ENCODE results near the gene CDC42BPA. TPM values are rescaled to one million over a fixed set of nuclear protein-coding genes. Genes with fewer than 3 reads are reported as not detected.

Gene CDC42BPA
- total and polyA plus RNA-seq, 8 donors, result 6.2 to 198 (median 64.5) TPM

DNA sequence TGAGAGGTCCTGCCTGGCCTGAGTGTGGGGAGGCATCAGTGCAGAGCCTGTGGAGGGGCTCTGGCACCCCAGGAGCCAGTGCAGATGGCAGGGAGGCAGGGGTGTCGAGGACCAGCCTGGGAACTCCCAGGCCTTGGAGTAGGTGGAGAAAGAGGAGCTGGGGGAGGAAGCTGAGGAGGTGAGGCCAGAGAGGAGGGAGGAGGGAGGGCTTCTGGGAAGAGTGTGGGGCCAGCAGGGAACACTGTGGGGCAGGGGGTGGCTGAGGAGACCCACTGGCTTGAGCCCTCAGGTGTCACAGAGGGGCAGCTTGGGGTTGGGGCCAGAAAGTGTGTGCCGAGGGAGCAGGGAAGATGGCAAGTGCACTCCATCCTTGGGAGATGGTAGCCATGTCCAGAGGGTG lies 374.4 kb downstream of the CDC42BPA start:
- Histone ChIP-seq H3K9me3 (no peaks in the 10 kb centered on the region), H3K4me3 (peak overlapping the region in 2 of 4 donors; percentile 8 to 88), H3K36me3 (peaks cover 0 to under 1% (median 0%) of the 10 kb centered on the region in 4 donors), H3K4me1 (peaks cover 62 to 77% (median 69%) of the 10 kb centered on the region in 4 donors), H3K27ac (peak overlapping the region; percentile 77 to 99 (median 88)), H3K27me3 (no peaks in the 10 kb centered on the region)
- 53 to 82% (median 63%) methylated on average over 2 of the region's 2 CpGs for WGBS, 5 donors
- TF ChIP-seq POLR2A (IDR thresholded peaks at IDR 0.05), result no peak
- TF ChIP-seq, protein P1, sequence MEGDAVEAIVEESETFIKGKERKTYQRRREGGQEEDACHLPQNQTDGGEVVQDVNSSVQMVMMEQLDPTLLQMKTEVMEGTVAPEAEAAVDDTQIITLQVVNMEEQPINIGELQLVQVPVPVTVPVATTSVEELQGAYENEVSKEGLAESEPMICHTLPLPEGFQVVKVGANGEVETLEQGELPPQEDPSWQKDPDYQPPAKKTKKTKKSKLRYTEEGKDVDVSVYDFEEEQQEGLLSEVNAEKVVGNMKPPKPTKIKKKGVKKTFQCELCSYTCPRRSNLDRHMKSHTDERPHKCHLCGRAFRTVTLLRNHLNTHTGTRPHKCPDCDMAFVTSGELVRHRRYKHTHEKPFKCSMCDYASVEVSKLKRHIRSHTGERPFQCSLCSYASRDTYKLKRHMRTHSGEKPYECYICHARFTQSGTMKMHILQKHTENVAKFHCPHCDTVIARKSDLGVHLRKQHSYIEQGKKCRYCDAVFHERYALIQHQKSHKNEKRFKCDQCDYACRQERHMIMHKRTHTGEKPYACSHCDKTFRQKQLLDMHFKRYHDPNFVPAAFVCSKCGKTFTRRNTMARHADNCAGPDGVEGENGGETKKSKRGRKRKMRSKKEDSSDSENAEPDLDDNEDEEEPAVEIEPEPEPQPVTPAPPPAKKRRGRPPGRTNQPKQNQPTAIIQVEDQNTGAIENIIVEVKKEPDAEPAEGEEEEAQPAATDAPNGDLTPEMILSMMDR (IDR thresholded peaks at IDR 0.05), result no peak
- TF ChIP-seq POLR2AphosphoS5 (IDR thresholded peaks at IDR 0.05), result no peak
- TF ChIP-seq EP300 (IDR thresholded peaks at IDR 0.05), result no peak
- intact Hi-C loops (cut with DNase I; ENCODE audit: low total_unique reads), result no loop called here
- no peak for DNase-seq

DNA sequence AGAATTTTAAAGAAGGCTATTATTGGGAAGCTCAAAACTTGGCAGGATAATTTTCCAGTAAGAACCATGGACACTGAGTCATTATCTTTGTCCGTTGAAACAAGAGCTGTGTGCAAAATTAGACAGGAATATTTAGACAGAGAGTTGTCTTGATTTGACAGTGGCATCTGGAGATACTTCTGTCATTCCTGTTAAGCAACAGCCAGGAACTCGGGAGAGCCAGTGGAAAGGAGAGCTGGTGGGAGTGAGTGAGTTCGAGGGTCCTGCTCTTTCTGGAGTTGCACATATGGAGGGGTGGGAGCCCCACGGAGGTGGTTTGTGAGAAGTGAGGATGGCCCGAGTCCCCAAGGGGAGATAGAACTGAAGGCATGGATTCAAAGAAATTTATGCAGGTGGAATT lies 375.1 kb downstream of the CDC42BPA start:
- H3K27me3 ChIP-seq, result no peaks in the 10 kb centered on the region
- WGBS, 5 donors, result 44 to 60% (median 51%) methylated on average over 5 of the region's 5 CpGs
- H3K4me1 ChIP-seq, result peaks cover 70 to 85% (median 77%) of the 10 kb centered on the region in 4 donors
- TF ChIP-seq POLR2AphosphoS5 (IDR thresholded peaks at IDR 0.05) (no peak), EP300 (IDR thresholded peaks at IDR 0.05) (no peak)
- intact Hi-C loops (cut with DNase I; ENCODE audit: low total_unique reads), result no loop called here
- H3K4me3 ChIP-seq, result peak overlapping the region in 1 of 4 donors; percentile 88
- peak overlapping the region; percentile 77 to 99 (median 88) for H3K27ac ChIP-seq
- H3K9me3 ChIP-seq, result no peaks in the 10 kb centered on the region
- H3K36me3 ChIP-seq, result no peaks in the 10 kb centered on the region
- no peak for DNase-seq

DNA sequence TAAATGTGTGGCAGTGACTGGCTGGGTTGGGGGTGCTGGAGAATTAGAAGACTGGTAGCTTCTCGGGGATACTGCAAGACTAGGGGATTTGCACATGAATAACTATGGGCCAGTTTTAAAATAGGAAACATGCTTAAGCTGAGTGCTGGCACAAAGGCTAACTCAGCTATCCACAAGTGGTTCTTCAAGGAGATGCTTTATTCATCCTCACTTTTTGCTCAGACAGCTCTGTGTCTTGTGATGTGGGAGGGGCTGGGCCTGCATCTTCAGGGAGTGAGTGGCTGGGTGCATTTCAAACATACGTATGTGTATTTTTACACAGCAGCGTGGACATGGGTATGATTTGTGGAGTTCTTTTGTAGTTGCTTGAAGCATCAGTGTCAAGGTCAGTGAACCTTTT lies 375.9 kb downstream of the CDC42BPA start:
- Histone ChIP-seq H3K27me3 (no peaks in the 10 kb centered on the region), H3K4me1 (peaks cover 74 to 82% (median 80%) of the 10 kb centered on the region in 4 donors), H3K36me3 (no peaks in the 10 kb centered on the region), H3K27ac (peak overlapping the region; percentile 22 to 99 (median 88)), H3K4me3 (peak overlapping the region; percentile 88 to 93 (median 92)), H3K9me3 (no peaks in the 10 kb centered on the region)
- no peak for TF ChIP-seq EP300 (IDR thresholded peaks at IDR 0.05)
- no peak for TF ChIP-seq POLR2A (IDR thresholded peaks at IDR 0.05)
- TF ChIP-seq, protein P1 (IDR thresholded peaks at IDR 0.05), result no peak
- no peak for TF ChIP-seq POLR2AphosphoS5 (IDR thresholded peaks at IDR 0.05)
- intact Hi-C loops (cut with DNase I; ENCODE audit: low total_unique reads), result no loop called here
- WGBS, 5 donors, result 36 to 57% (median 46%) methylated on average over 3 of the region's 3 CpGs
- no peak for DNase-seq

DNA sequence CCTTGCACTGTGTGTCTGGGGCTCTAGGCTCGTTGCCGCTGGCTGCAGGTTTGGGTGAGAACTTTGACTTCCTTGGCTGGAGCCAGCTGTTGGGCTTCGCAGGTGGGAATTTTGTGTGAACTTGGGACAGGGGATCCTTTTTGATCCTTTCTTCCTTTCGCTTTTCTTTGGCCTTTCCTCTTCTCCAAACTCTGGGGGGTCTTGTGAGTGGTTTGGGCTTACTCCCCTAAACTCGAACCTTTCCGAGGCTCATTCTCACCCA lies 377.6 kb downstream of the CDC42BPA start:
- TF ChIP-seq, protein P1 (IDR thresholded peaks at IDR 0.05), result no peak
- TF ChIP-seq POLR2AphosphoS5 (IDR thresholded peaks at IDR 0.05) (no peak), EP300 (IDR thresholded peaks at IDR 0.05) (no peak), POLR2A (IDR thresholded peaks at IDR 0.05) (no peak)
- H3K4me3 ChIP-seq, result peak overlapping the region; percentile 88 to 93 (median 92)
- no peaks in the 10 kb centered on the region for H3K9me3 ChIP-seq
- no peaks in the 10 kb centered on the region for H3K27me3 ChIP-seq
- 11 to 31% (median 22%) methylated on average over 6 of the region's 6 CpGs for WGBS, 5 donors
- peak overlapping the region; percentile 80 to 99 (median 99) for H3K27ac ChIP-seq
- H3K4me1 ChIP-seq, result peaks cover 61 to 66% (median 64%) of the 10 kb centered on the region in 4 donors
- H3K36me3 ChIP-seq, result no peaks in the 10 kb centered on the region
- DNase-seq, result no peak
- intact Hi-C loops (cut with DNase I; ENCODE audit: low total_unique reads), result no loop called here

DNA sequence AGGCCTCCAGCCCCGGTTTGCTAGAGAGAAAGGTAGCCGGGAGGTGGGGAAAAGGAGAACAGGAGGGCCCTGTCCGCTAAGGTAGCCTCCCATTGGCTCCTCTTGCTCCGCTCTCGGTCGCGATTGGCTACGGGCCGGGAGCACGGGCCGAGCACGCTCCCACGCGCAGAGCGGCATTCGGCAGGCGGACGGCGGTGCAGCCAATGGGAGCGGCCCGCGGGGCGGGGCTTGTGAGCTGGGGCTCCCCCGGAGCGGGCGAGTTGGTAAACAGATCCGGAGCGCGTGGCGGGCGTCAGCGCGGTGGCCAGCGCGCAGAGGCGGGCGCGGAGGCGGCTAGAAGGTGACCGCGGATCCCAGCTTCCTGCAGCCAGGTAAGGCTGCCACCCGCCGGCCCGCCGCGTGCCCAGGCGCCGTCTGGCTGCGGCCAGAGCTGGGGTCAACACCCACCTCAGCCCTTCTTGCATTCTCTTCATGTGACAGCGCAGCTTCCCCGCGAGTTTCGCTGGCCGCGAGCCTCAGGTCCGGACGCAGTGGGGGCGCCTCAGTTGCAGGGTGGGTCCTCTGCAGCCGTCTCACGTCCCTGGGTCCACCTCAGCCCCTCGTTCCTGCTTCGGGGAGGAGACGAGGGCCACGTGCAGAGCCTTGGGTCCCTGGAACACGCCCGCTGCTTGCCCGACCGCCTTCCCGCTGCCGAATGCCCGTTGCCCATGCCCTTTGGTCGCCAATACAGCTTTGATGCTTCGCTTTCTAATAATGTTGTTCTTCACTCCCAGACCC lies 378.1 kb downstream of the CDC42BPA start, which contains the start of gene COQ8A:
Gene COQ8A, plus strand, starts transcription at position 266 of the 777 bp plus-strand sequence. CDS start 21,092 bp downstream, outside the sequence.
- H3K27ac ChIP-seq, result peak within 1 kb of the TSS; percentile 91 to 99 (median 99)
- 0 to 1% (median 0%) methylated on average over 45 to 73 of the region's 73 CpGs for WGBS, 5 donors
- intact Hi-C loops (cut with DNase I; ENCODE audit: low total_unique reads), result no loop called here

More for the DNA sequence above, 378.1 kb downstream of the CDC42BPA start, which contains the start of gene COQ8A:
- DNase-seq, result peak; percentile 99 to 100
- TF ChIP-seq, protein P1 (IDR thresholded peaks at IDR 0.05), result no peak
- peak; percentile 5 to 70 (median 7) for TF ChIP-seq POLR2AphosphoS5 (IDR thresholded peaks at IDR 0.05)
- no peaks in the 10 kb centered on the region for H3K27me3 ChIP-seq
- peaks cover 0 to 4% (median 1%) of the 10 kb centered on the region in 4 donors for H3K9me3 ChIP-seq
- peaks cover 57 to 62% (median 60%) of the 10 kb centered on the region in 4 donors for H3K4me1 ChIP-seq
- H3K4me3 ChIP-seq, result peak within 1 kb of the TSS; percentile 88 to 93 (median 92)
- no peaks in the 10 kb centered on the region for H3K36me3 ChIP-seq

Measured in stomach (tissue), 9 donors.